Kidney capillary endothelial cell (primary cell): ENCODE measurements around the gene TSPAN15.
A peak's percentile ranks its signal among the peaks of the same experiment; 100 is the strongest.

Experiments
- DNase-seq: peaks from one replicate; pipeline ENCODE4 v3.0.0-alpha.2; 2018; ENCODE audit warnings: low spot score

TSPAN15 gene

GRCh38 chr10:69451209-69451783 lies at the start of gene TSPAN15:
Gene TSPAN15, plus strand, starts transcription at chr10:69451465. Its CDS starts 130 bp downstream, at chr10:69451595.
- peak; percentile 85 for DNase-seq

GRCh38 chr10:69402386-69402785 lies 48.9 kb upstream of the TSPAN15 start:
- DNase-seq, result no peak

DNA sequence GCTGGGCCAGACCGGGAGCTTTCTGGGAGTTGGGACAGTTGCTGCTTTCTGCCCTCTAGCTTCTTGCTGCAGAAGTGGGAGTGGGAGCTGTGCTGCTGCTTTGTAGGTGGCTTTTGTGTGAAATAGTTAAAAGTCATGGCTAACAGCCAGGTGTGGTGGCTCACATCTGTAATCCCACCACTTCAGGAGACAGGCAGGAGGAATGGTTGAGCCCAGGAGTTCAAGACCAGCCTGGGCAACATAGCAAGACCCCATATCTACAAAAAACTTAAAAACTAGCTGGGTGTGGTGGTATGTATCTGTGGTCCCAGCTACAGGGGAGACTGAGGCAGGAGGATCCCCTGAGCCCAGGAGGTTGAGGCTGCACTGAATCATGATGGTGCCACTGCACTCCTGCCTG lies 48.2 kb upstream of the TSPAN15 start:
- DNase-seq, result no peak

DNA sequence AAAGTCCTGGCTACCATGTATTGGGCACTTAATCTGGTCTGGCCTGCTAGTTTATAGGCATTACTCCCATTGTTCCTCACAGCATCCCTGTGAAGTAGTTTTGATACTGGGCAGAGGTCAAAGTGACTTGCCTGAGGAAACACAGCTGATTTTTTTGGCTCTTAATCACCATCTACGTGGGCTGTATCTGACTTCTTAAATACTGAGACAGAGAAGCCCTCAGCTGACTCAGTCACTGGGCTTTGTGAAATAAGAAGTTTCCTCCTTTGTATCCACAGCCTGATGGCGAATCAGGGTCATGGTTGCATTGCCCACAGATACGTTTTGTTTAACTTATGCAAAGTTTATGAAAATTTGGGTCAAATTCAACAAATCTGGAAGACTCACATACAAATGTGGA lies 47.7 kb upstream of the TSPAN15 start:
- no peak for DNase-seq

DNA sequence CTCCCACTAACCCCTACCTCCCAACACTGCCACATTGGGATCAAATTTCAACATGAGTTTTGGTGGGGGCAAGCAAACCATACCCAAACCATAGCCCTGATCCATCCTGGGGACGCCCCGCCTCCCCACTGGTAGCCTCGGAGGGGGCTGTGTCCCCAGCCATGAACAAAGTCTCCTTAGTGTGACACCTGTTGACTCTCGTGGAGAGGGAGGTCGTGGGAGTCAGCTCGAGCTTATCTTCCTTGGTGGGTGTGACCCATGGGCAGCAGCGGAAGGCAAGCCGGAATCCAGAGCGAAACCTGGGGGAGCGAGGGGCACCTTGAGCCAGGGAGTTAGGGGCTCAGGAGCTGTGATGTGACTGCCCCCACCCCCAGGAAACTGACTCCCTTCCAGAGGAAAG lies 46.5 kb upstream of the TSPAN15 start:
- DNase-seq, result no peak

DNA sequence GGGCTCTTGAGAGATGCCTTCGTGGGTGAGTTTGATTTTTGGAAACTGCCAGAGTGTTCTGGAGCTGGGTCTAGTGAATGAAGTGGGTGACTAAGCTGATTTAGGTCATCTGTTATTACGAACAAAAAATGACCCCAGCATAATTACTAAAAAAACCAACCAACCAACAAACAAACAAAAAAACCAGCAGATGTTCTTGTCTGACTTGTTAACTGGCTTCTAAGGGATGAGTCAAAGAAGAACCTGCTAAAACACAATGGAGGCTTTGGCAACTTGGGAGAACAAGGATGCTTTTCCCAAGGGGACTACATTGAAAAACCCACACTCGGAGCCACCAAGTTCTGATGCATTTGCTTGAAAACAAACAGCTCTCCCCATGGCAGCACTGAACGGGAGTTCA lies 46.0 kb upstream of the TSPAN15 start:
- DNase-seq, result no peak

- DNase-seq, result peak; percentile 52
These were observed 44.9 kb upstream of the TSPAN15 start for GRCh38 chr10:69406302-69406811.

GRCh38 chr10:69406816-69407580 lies 44.3 kb upstream of the TSPAN15 start:
- no peak for DNase-seq

DNA sequence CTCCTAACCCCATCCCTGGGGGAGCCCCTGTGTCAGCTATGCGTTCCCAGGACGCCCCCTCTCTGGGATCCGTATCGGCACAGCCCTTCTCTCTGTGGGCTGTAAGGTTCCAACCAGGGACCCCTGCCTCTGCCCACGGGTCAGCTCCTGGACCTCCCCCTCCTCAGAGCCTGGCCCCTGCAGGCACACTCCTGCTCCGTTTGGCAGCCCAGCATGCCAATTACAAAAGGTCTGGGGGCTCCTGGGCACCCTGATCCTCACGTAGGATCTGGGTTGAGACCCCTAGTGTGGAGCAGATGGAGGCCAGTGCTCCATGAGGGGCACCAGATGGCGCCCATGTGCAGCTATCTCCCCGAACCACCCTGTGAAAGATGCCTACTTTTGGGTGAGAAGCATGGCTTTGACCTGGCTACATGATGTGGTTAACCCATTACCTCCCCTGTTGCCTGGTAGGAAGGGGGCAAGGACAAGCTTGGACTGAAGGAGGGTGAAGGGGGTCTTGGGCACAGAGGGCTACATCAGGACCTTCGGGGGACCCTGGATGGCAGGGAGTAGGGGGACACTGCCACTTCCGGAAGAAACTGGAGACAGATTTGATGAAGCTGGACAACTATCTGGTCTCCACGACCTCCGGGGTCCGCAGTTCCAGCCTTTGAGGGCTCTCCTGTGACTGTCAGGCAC lies 43.5 kb upstream of the TSPAN15 start:
- no peak for DNase-seq

- DNase-seq, result peak; percentile 88
These were observed 42.7 kb upstream of the TSPAN15 start for GRCh38 chr10:69408318-69409175.

GRCh38 chr10:69409176-69409495 lies 42.1 kb upstream of the TSPAN15 start:
- DNase-seq, result no peak

GRCh38 chr10:69409968-69410367 lies 41.3 kb upstream of the TSPAN15 start:
- no peak for DNase-seq

- no peak for DNase-seq
These were observed 40.8 kb upstream of the TSPAN15 start for GRCh38 chr10:69410487-69410886.

DNA sequence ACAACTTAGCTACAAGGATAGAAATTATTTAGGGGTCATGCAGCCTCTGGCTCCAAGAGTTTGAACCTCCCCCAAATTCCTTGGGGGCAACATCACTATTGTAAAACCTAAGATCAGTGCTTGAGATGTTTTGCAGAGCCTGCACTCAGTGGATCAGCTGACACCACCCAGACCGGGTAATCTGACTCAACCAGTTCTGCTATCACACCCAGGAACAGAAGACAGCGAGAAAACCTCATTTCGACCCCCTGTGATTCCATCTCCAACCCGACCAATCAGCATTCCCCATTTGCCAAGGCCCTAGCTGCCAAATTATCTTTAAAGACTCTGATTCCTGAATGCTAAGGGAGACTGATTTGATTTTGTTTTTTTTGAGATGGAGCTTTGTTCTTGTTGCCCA lies 39.8 kb upstream of the TSPAN15 start:
- no peak for DNase-seq

DNA sequence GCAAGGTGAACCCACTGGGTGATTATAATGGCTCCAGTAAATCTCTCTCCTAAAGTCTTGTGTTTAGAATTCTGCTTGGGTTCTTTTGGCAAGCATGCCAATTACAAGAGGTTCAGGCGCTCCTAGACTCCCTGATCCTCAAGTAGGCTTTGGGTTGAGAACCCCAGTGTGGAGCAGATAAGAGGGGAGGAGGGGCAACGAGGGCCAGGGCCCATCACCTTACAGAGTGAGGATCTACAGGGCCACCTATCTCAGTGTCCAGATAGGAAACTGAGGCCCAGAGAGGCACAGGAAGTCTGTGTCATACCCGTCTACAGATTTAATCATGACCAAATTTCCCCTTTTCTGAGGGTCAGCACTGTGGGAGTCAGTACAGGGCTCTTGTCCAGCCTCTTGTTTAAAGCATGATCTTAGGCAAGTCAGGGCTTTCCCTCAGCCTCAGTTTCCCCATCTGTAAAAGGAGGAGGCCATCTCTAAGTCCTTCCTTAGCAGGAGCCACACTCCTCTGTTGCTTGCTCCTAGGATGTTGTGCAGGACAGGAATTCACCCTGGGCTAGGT lies 39.0 kb upstream of the TSPAN15 start:
- DNase-seq, result no peak

- peak; percentile 71 for DNase-seq
These were observed 37.9 kb upstream of the TSPAN15 start for GRCh38 chr10:69413221-69413865.

DNA sequence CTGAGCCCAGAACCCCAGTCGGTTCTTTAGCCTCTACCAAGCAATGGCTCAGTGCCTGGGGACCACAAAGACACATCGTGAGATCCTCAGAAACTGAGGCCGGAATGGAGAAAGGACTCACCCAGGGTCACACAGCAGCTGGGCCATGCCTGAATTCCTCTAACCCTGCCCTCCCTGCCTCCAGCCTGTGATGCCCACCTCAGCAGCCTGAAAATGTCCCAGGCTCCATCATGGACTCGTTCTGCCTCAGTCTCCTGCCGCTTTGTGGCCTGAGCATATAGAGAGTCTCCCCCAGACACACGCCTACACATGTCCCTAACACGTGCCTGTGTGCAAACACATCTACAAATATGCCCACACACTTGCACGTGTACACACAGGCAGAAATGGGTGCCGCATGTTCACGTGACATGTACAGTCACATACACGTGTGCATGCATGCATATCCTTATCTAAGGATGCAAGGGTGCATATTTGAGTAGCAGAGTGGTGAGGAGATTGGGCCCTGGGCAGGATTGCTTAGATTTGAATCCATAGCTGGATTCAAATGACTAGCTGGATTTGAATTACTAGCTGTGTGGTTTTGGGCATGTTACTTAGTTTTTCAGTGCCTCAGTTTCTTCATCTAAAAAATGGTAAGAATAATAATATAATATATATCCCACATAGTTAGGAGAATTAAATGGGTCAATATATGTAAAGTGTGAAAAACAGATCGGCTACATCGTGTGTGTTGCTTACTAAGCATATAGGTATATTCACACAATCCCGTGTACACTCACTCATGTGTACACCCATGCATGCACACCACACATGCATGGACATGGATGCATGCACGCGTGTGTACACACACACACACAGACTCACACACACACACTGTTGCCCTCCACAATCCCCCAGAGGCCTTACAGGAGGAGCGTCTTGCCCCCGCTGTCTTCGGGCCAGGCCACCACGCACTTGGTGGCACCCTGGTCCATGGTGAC lies 36.9 kb upstream of the TSPAN15 start:
- DNase-seq, result no peak

DNA sequence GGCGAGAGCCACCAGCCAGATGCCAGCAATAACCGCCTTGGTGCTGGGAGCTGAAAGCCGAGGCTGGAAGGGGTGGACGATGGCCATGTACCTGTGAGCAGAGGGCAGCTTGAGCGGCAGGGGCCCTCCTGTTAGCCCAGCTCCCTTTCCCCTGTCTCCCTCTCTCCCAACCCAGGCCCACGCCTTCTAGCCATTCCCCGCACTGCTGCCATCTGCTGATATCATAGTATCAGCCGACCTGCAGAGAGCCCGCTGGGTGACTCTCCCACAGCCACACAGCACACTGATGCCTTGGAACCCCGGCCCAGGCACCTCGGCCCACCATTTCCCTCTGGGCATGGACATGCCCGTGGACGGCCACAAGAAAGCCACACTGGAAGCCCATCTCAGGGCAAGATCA lies 36.2 kb upstream of the TSPAN15 start:
- no peak for DNase-seq

- DNase-seq, result no peak
These were observed 35.3 kb upstream of the TSPAN15 start for GRCh38 chr10:69415951-69416350.

DNA sequence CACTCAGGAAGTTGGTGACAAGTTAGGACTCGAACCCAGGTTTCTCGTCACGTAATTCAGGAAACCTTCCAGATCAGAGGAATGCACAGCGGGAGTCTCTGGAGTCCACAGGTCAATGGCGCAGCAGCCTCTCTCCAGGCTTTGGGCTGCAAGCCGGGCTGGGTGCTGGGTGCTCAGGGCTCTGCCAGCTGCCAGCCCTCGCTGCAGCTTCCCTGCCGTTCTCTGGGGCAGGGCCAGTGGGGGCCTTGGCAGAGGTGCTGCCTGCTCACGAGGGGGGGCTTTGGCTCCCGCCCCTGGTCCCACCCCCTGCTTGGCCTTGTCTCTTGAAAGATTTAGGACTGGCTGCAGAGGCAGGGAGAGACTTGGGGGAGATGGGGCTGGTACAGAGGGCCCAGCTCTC lies 34.6 kb upstream of the TSPAN15 start, which contains the start of gene TACR2:
TSS of gene TACR2 (minus strand) at position 224 of the 400 bp plus-strand sequence. CDS start 595 bp downstream, outside the sequence.
- no peak for DNase-seq
